Ishikawa (cell line): ENCODE data around the gene LST1.

ENCODE experiments used
- CEBPB ChIP-seq: IDR thresholded peaks from 2 replicates; pipeline ENCODE4 v1.6.1; 2012
- CREB1 ChIP-seq: IDR thresholded peaks from 2 replicates; pipeline ENCODE4 v1.6.1; 2012; ENCODE audit warnings: low read depth
- EGR1 ChIP-seq: IDR thresholded peaks from 2 replicates; pipeline ENCODE4 v1.6.1; 2012
- EP300 ChIP-seq: IDR thresholded peaks from 2 replicates; pipeline ENCODE4 v1.6.1; 2012; ENCODE audit warnings: borderline replicate concordance
- FOXM1 ChIP-seq: IDR thresholded peaks from 2 replicates; pipeline ENCODE4 v1.6.1; 2012; ENCODE audit warnings: low read depth, borderline replicate concordance
- TAF1 ChIP-seq: IDR thresholded peaks from 2 replicates; pipeline ENCODE4 v1.6.1; 2012; ENCODE audit warnings: low read depth, mild to moderate bottlenecking
- TCF12 ChIP-seq: IDR thresholded peaks from 2 replicates; pipeline ENCODE4 v1.6.1; 2012; ENCODE audit warnings: low read depth
- YY1 ChIP-seq: IDR thresholded peaks from 2 replicates; pipeline ENCODE4 v1.6.1; 2012; ENCODE audit warnings: low read depth
- ZBTB7A ChIP-seq: IDR thresholded peaks from 2 replicates; pipeline ENCODE4 v1.6.1; 2012; ENCODE audit warnings: low read depth
- TF ChIP-seq, protein P1 (sequence below): IDR thresholded peaks from 2 replicates; pipeline ENCODE4 v1.6.1; 2012
- TF ChIP-seq, protein P2 (sequence below): IDR thresholded peaks from 2 replicates; pipeline ENCODE4 v1.6.1; 2012

DNA sequence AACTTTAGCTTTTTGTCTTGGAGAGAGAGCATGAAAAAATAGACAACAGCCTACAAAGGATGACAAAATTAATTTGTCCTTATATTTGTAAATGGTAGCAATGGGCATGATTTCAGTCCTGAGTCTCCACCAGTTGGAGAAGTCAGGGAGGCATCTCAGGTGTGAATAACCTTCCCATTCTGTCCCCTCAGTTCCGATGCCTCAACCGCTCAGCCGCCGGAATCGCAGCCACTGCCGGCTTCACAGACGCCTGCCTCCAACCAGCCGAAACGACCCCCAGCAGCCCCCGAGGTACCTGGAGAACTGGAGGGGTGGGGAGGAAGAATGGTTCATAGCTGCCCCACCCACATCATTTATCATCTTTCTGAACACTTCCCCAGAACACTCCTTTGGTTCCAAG, 38.0 kb downstream of the LST1 start:
- TF ChIP-seq, protein P1, sequence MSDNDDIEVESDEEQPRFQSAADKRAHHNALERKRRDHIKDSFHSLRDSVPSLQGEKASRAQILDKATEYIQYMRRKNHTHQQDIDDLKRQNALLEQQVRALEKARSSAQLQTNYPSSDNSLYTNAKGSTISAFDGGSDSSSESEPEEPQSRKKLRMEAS = no peak
- no peak for TF ChIP-seq CEBPB
- no peak for TF ChIP-seq EGR1
- no peak for TF ChIP-seq TCF12
- TF ChIP-seq EP300 = no peak
- TF ChIP-seq ZBTB7A = no peak
- no peak for TF ChIP-seq TAF1
- TF ChIP-seq, protein P2, sequence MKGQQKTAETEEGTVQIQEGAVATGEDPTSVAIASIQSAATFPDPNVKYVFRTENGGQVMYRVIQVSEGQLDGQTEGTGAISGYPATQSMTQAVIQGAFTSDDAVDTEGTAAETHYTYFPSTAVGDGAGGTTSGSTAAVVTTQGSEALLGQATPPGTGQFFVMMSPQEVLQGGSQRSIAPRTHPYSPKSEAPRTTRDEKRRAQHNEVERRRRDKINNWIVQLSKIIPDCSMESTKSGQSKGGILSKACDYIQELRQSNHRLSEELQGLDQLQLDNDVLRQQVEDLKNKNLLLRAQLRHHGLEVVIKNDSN = no peak
- TF ChIP-seq CREB1 = no peak
- TF ChIP-seq FOXM1 = no peak
- TF ChIP-seq YY1 = no peak
